ENCODE data around the gene YES1. TPM values are rescaled to one million over a fixed set of nuclear protein-coding genes. Genes with fewer than 3 reads are reported as not detected.

Gene YES1
- total and polyA plus RNA-seq, 2 of the 13 experiments (the other 11 are each of a cell fraction or from before 2014, with no cell fraction given): 17.2 to 70.8 TPM

- TF ChIP-seq, protein P1, sequence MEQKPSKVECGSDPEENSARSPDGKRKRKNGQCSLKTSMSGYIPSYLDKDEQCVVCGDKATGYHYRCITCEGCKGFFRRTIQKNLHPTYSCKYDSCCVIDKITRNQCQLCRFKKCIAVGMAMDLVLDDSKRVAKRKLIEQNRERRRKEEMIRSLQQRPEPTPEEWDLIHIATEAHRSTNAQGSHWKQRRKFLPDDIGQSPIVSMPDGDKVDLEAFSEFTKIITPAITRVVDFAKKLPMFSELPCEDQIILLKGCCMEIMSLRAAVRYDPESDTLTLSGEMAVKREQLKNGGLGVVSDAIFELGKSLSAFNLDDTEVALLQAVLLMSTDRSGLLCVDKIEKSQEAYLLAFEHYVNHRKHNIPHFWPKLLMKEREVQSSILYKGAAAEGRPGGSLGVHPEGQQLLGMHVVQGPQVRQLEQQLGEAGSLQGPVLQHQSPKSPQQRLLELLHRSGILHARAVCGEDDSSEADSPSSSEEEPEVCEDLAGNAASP (CRISPR knock-in tag; IDR thresholded peaks at IDR 0.05; ENCODE audit: borderline replicate concordance): peak; percentile 91; the same call in 1 of the 2 replicates
- TF ChIP-seq, protein P2, sequence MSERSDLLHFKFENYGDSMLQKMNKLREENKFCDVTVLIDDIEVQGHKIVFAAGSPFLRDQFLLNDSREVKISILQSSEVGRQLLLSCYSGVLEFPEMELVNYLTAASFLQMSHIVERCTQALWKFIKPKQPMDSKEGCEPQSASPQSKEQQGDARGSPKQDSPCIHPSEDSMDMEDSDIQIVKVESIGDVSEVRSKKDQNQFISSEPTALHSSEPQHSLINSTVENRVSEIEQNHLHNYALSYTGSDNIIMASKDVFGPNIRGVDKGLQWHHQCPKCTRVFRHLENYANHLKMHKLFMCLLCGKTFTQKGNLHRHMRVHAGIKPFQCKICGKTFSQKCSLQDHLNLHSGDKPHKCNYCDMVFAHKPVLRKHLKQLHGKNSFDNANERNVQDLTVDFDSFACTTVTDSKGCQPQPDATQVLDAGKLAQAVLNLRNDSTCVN (CRISPR knock-in tag; IDR thresholded peaks at IDR 0.05; ENCODE audit: borderline replicate concordance): no peak
- TF ChIP-seq, protein P3, sequence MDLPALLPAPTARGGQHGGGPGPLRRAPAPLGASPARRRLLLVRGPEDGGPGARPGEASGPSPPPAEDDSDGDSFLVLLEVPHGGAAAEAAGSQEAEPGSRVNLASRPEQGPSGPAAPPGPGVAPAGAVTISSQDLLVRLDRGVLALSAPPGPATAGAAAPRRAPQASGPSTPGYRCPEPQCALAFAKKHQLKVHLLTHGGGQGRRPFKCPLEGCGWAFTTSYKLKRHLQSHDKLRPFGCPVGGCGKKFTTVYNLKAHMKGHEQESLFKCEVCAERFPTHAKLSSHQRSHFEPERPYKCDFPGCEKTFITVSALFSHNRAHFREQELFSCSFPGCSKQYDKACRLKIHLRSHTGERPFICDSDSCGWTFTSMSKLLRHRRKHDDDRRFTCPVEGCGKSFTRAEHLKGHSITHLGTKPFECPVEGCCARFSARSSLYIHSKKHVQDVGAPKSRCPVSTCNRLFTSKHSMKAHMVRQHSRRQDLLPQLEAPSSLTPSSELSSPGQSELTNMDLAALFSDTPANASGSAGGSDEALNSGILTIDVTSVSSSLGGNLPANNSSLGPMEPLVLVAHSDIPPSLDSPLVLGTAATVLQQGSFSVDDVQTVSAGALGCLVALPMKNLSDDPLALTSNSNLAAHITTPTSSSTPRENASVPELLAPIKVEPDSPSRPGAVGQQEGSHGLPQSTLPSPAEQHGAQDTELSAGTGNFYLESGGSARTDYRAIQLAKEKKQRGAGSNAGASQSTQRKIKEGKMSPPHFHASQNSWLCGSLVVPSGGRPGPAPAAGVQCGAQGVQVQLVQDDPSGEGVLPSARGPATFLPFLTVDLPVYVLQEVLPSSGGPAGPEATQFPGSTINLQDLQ (CRISPR knock-in tag; IDR thresholded peaks at IDR 0.05): peak; percentile 99
- TF ChIP-seq HMG20B (CRISPR knock-in tag; conservative IDR thresholded peaks at IDR 0.05) (no peak), SKIL (CRISPR knock-in tag; IDR thresholded peaks at IDR 0.05; ENCODE audit: borderline replicate concordance) (no peak), KLF13 (CRISPR knock-in tag; IDR thresholded peaks at IDR 0.05) (no peak), TFDP2 (CRISPR knock-in tag; IDR thresholded peaks at IDR 0.05) (peak; percentile 85), WIZ (CRISPR knock-in tag; IDR thresholded peaks at IDR 0.05) (peak; percentile 90; the same call in 1 of the 2 replicates), ZFY (CRISPR knock-in tag; IDR thresholded peaks at IDR 0.05) (peak; percentile 69), ZNF138 (CRISPR knock-in tag; IDR thresholded peaks at IDR 0.05; ENCODE audit: low read depth) (0 out of 2 replicates have a peak, but pooled peaks have one; percentile 60), NCOA5 (CRISPR knock-in tag; IDR thresholded peaks at IDR 0.05) (no peak), HES4 (CRISPR knock-in tag; IDR thresholded peaks at IDR 0.05; ENCODE audit: borderline replicate concordance) (peak; percentile 98), DNMT1 (CRISPR knock-in tag; IDR thresholded peaks at IDR 0.05) (peak; percentile 56; the same call in 1 of the 2 replicates), MED1 (CRISPR knock-in tag; IDR thresholded peaks at IDR 0.05) (peak; percentile 55; the same call in 1 of the 2 replicates), ZNF841 (CRISPR knock-in tag; IDR thresholded peaks at IDR 0.05; ENCODE audit: borderline replicate concordance) (no peak), KDM5B (CRISPR knock-in tag; IDR thresholded peaks at IDR 0.05; ENCODE audit: borderline replicate concordance) (peak; percentile 52), HNRNPK (IDR thresholded peaks at IDR 0.05; ENCODE audit: low read depth, low read length, poor library complexity, severe bottlenecking) (peak; percentile 21), GTF2F1 (IDR thresholded peaks at IDR 0.05; ENCODE audit: low read length) (no peak)
- TF ChIP-seq, protein P4, sequence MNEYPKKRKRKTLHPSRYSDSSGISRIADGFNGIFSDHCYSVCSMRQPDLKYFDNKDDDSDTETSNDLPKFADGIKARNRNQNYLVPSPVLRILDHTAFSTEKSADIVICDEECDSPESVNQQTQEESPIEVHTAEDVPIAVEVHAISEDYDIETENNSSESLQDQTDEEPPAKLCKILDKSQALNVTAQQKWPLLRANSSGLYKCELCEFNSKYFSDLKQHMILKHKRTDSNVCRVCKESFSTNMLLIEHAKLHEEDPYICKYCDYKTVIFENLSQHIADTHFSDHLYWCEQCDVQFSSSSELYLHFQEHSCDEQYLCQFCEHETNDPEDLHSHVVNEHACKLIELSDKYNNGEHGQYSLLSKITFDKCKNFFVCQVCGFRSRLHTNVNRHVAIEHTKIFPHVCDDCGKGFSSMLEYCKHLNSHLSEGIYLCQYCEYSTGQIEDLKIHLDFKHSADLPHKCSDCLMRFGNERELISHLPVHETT (CRISPR knock-in tag; conservative IDR thresholded peaks at IDR 0.05): peak; percentile 94
These were observed 99.5 kb downstream of the YES1 start, which contains the start of gene ENOSF1 (continued) for GRCh38 chr18:712401-713134.

All from HepG2 (cell line).